ENCODE data around the gene FOXRED2.
"Not testable (repeated sequence)": the region's sequence is repeated elsewhere in the genome, so short reads cannot be mapped to it uniquely, and the experiment has no call there.

The FOXRED2 gene

GRCh38 chr22:36519906-36520305 is 13.1 kb upstream of the FOXRED2 start:
- not testable (repeated sequence) for DNase-seq (ENCODE audit: low read depth in 2 of 2)

- DNase-seq (ENCODE audit: low read depth in 2 of 2) = no peak
Measured at GRCh38 chr22:36514766-36515165, 7.9 kb upstream of the FOXRED2 start.

GRCh38 chr22:36512991-36513390 is 6.2 kb upstream of the FOXRED2 start:
- no peak for DNase-seq (ENCODE audit: low read depth in 2 of 2)

GRCh38 chr22:36512333-36512732 is 5.5 kb upstream of the FOXRED2 start:
- DNase-seq (ENCODE audit: low read depth in 2 of 2) = no peak

- no peak for DNase-seq (ENCODE audit: low read depth in 2 of 2)
Measured at GRCh38 chr22:36510966-36511881, 4.4 kb upstream of the FOXRED2 start.

- no peak for DNase-seq (ENCODE audit: low read depth in 2 of 2)
Measured at GRCh38 chr22:36510384-36510783, 3.5 kb upstream of the FOXRED2 start.

- DNase-seq (ENCODE audit: low read depth in 2 of 2) = no peak
Measured at GRCh38 chr22:36507518-36508010, 724 bp upstream of the FOXRED2 start.

- no peak for DNase-seq (ENCODE audit: low read depth in 2 of 2)
Measured at GRCh38 chr22:36505998-36506635, 723 bp downstream of the FOXRED2 start.

- DNase-seq (ENCODE audit: low read depth in 2 of 2) = no peak
Measured at GRCh38 chr22:36497910-36498665, 8.8 kb downstream of the FOXRED2 start.

GRCh38 chr22:36493690-36494110 is 13.1 kb downstream of the FOXRED2 start:
- DNase-seq (ENCODE audit: low read depth in 2 of 2) = no peak

- no peak for DNase-seq (ENCODE audit: low read depth in 2 of 2)
Measured at GRCh38 chr22:36492109-36492508, 14.7 kb downstream of the FOXRED2 start.

- no peak for DNase-seq (ENCODE audit: low read depth in 2 of 2)
Measured at GRCh38 chr22:36491155-36491554, 15.7 kb downstream of the FOXRED2 start.

GRCh38 chr22:36486619-36487384 is 20.0 kb downstream of the FOXRED2 start:
- DNase-seq (ENCODE audit: low read depth in 2 of 2) = peak; percentile 50 to 63

GRCh38 chr22:36481393-36482168 is 25.3 kb downstream of the FOXRED2 start, which contains the start of gene TXN2:
TSS of gene TXN2 (minus strand) at chr22:36481640. CDS start at chr22:36480837, 803 bp downstream.
- peak; percentile 88 to 93 for DNase-seq (ENCODE audit: low read depth in 2 of 2)

GRCh38 chr22:36480941-36481392 is 25.9 kb downstream of the FOXRED2 start:
- DNase-seq (ENCODE audit: low read depth in 2 of 2) = no peak

GRCh38 chr22:36478966-36479365 is 27.9 kb downstream of the FOXRED2 start:
- DNase-seq (ENCODE audit: low read depth in 2 of 2) = no peak

GRCh38 chr22:36475341-36475740 is 31.5 kb downstream of the FOXRED2 start:
- DNase-seq (ENCODE audit: low read depth in 2 of 2) = no peak

- DNase-seq (ENCODE audit: low read depth in 2 of 2) = no peak
Measured at GRCh38 chr22:36472689-36473088, 34.2 kb downstream of the FOXRED2 start.

GRCh38 chr22:36471341-36471821 is 35.5 kb downstream of the FOXRED2 start:
- DNase-seq (ENCODE audit: low read depth in 2 of 2) = no peak

GRCh38 chr22:36470994-36471331 is 35.9 kb downstream of the FOXRED2 start:
- no peak for DNase-seq (ENCODE audit: low read depth in 2 of 2)

Measured in stimulated activated CD4-positive, alpha-beta T cell treated with anti-CD3 and anti-CD28 coated beads, Interleukin-1b, Interleukin-23, amount 100 ng/mL, for 4 hours (primary cell).